ENCODE data around the gene CARD18.

Gene CARD18

GRCh38 chr11:105139669-105140068 is at the start of gene CARD18:
TSS of gene CARD18 (minus strand) at chr11:105139769. CDS start at chr11:105139726, 43 bp downstream.
- no peaks in the 10 kb centered on the region for H3K4me1 Mint-ChIP-seq (ENCODE audit: low read depth)
- peaks cover 8% of the 10 kb centered on the region for H3K27me3 Mint-ChIP-seq
- H3K4me3 Mint-ChIP-seq = no peak within 1 kb of the TSS
- no peaks in the 10 kb centered on the region for H3K36me3 Mint-ChIP-seq
- no peaks in the 10 kb centered on the region for H3K9me3 Mint-ChIP-seq (ENCODE audit: low read depth)
- H3K27ac Mint-ChIP-seq = no peak within 1 kb of the TSS

GRCh38 chr11:105183987-105184386 is 44.4 kb upstream of the CARD18 start:
- H3K4me1 Mint-ChIP-seq (ENCODE audit: low read depth) = no peaks in the 10 kb centered on the region
- no peak overlapping the region for H3K4me3 Mint-ChIP-seq
- no peaks in the 10 kb centered on the region for H3K36me3 Mint-ChIP-seq
- H3K27me3 Mint-ChIP-seq = peaks cover 9% of the 10 kb centered on the region
- no peaks in the 10 kb centered on the region for H3K9me3 Mint-ChIP-seq (ENCODE audit: low read depth)
- H3K27ac Mint-ChIP-seq = no peak overlapping the region

GRCh38 chr11:105183426-105183825 is 43.9 kb upstream of the CARD18 start:
- no peaks in the 10 kb centered on the region for H3K4me1 Mint-ChIP-seq (ENCODE audit: low read depth)
- no peak overlapping the region for H3K4me3 Mint-ChIP-seq
- no peaks in the 10 kb centered on the region for H3K36me3 Mint-ChIP-seq
- no peaks in the 10 kb centered on the region for H3K9me3 Mint-ChIP-seq (ENCODE audit: low read depth)
- H3K27ac Mint-ChIP-seq = no peak overlapping the region
- peaks cover 12% of the 10 kb centered on the region for H3K27me3 Mint-ChIP-seq

- H3K4me1 Mint-ChIP-seq (ENCODE audit: low read depth) = no peaks in the 10 kb centered on the region
- H3K36me3 Mint-ChIP-seq = no peaks in the 10 kb centered on the region
- no peaks in the 10 kb centered on the region for H3K9me3 Mint-ChIP-seq (ENCODE audit: low read depth)
- peaks cover 18% of the 10 kb centered on the region for H3K27me3 Mint-ChIP-seq
- no peak overlapping the region for H3K27ac Mint-ChIP-seq
- H3K4me3 Mint-ChIP-seq = no peak overlapping the region
Measured at GRCh38 chr11:105181521-105181920, 42.0 kb upstream of the CARD18 start.

- peaks cover 18% of the 10 kb centered on the region for H3K27me3 Mint-ChIP-seq
- no peaks in the 10 kb centered on the region for H3K9me3 Mint-ChIP-seq (ENCODE audit: low read depth)
- no peak overlapping the region for H3K27ac Mint-ChIP-seq
- H3K4me3 Mint-ChIP-seq = no peak overlapping the region
- no peaks in the 10 kb centered on the region for H3K36me3 Mint-ChIP-seq
- H3K4me1 Mint-ChIP-seq (ENCODE audit: low read depth) = no peaks in the 10 kb centered on the region
Measured at GRCh38 chr11:105181100-105181499, 41.5 kb upstream of the CARD18 start.

- Mint-ChIP-seq H3K4me3 (no peak overlapping the region), H3K27ac (no peak overlapping the region), H3K4me1 (ENCODE audit: low read depth) (no peaks in the 10 kb centered on the region), H3K27me3 (peaks cover 18% of the 10 kb centered on the region), H3K36me3 (no peaks in the 10 kb centered on the region), H3K9me3 (ENCODE audit: low read depth) (no peaks in the 10 kb centered on the region)
Measured at GRCh38 chr11:105179542-105180278, 40.1 kb upstream of the CARD18 start.

GRCh38 chr11:105177658-105178057 is 38.1 kb upstream of the CARD18 start:
- H3K4me1 Mint-ChIP-seq (ENCODE audit: low read depth) = no peaks in the 10 kb centered on the region
- peaks cover 14% of the 10 kb centered on the region for H3K27me3 Mint-ChIP-seq
- no peak overlapping the region for H3K27ac Mint-ChIP-seq
- H3K4me3 Mint-ChIP-seq = no peak overlapping the region
- no peaks in the 10 kb centered on the region for H3K36me3 Mint-ChIP-seq
- H3K9me3 Mint-ChIP-seq (ENCODE audit: low read depth) = peaks cover 4% of the 10 kb centered on the region

- no peak overlapping the region for H3K4me3 Mint-ChIP-seq
- no peaks in the 10 kb centered on the region for H3K27me3 Mint-ChIP-seq
- no peak overlapping the region for H3K27ac Mint-ChIP-seq
- no peaks in the 10 kb centered on the region for H3K36me3 Mint-ChIP-seq
- H3K9me3 Mint-ChIP-seq (ENCODE audit: low read depth) = peaks cover 13% of the 10 kb centered on the region
- H3K4me1 Mint-ChIP-seq (ENCODE audit: low read depth) = no peaks in the 10 kb centered on the region
Measured at GRCh38 chr11:105168457-105168856, 28.9 kb upstream of the CARD18 start.

GRCh38 chr11:105167244-105167643 is 27.7 kb upstream of the CARD18 start:
- H3K27me3 Mint-ChIP-seq = no peaks in the 10 kb centered on the region

GRCh38 chr11:105164208-105164607 is 24.6 kb upstream of the CARD18 start:
- Mint-ChIP-seq H3K9me3 (ENCODE audit: low read depth) (no peaks in the 10 kb centered on the region), H3K27me3 (no peaks in the 10 kb centered on the region), H3K27ac (no peak overlapping the region)

More at GRCh38 chr11:105167244-105167643, 27.7 kb upstream of the CARD18 start:
- no peaks in the 10 kb centered on the region for H3K4me1 Mint-ChIP-seq (ENCODE audit: low read depth)
- no peaks in the 10 kb centered on the region for H3K36me3 Mint-ChIP-seq
- no peak overlapping the region for H3K27ac Mint-ChIP-seq
- no peak overlapping the region for H3K4me3 Mint-ChIP-seq
- H3K9me3 Mint-ChIP-seq (ENCODE audit: low read depth) = peaks cover 5% of the 10 kb centered on the region

GRCh38 chr11:105162506-105162905 is 22.9 kb upstream of the CARD18 start:
- Mint-ChIP-seq H3K27ac (no peak overlapping the region), H3K27me3 (no peaks in the 10 kb centered on the region), H3K4me1 (ENCODE audit: low read depth) (no peaks in the 10 kb centered on the region), H3K36me3 (no peaks in the 10 kb centered on the region), H3K9me3 (ENCODE audit: low read depth) (no peaks in the 10 kb centered on the region), H3K4me3 (no peak overlapping the region)

More at GRCh38 chr11:105164208-105164607, 24.6 kb upstream of the CARD18 start:
- H3K4me3 Mint-ChIP-seq = no peak overlapping the region
- no peaks in the 10 kb centered on the region for H3K36me3 Mint-ChIP-seq
- H3K4me1 Mint-ChIP-seq (ENCODE audit: low read depth) = no peaks in the 10 kb centered on the region

- Mint-ChIP-seq H3K36me3 (no peaks in the 10 kb centered on the region), H3K9me3 (ENCODE audit: low read depth) (no peaks in the 10 kb centered on the region), H3K4me3 (no peak overlapping the region), H3K27me3 (no peaks in the 10 kb centered on the region), H3K4me1 (ENCODE audit: low read depth) (no peaks in the 10 kb centered on the region), H3K27ac (no peak overlapping the region)
Measured at GRCh38 chr11:105158436-105158835, 18.9 kb upstream of the CARD18 start.

GRCh38 chr11:105156720-105157119 is 17.2 kb upstream of the CARD18 start:
- no peaks in the 10 kb centered on the region for H3K4me1 Mint-ChIP-seq (ENCODE audit: low read depth)
- no peak overlapping the region for H3K4me3 Mint-ChIP-seq
- H3K27me3 Mint-ChIP-seq = no peaks in the 10 kb centered on the region

GRCh38 chr11:105156231-105156630 is 16.7 kb upstream of the CARD18 start:
- Mint-ChIP-seq H3K27ac (no peak overlapping the region), H3K36me3 (no peaks in the 10 kb centered on the region), H3K9me3 (ENCODE audit: low read depth) (no peaks in the 10 kb centered on the region), H3K4me1 (ENCODE audit: low read depth) (no peaks in the 10 kb centered on the region), H3K27me3 (no peaks in the 10 kb centered on the region), H3K4me3 (no peak overlapping the region)

More at GRCh38 chr11:105156720-105157119, 17.2 kb upstream of the CARD18 start:
- H3K9me3 Mint-ChIP-seq (ENCODE audit: low read depth) = no peaks in the 10 kb centered on the region
- H3K36me3 Mint-ChIP-seq = no peaks in the 10 kb centered on the region
- H3K27ac Mint-ChIP-seq = no peak overlapping the region

GRCh38 chr11:105155679-105156078 is 16.1 kb upstream of the CARD18 start:
- H3K4me1 Mint-ChIP-seq (ENCODE audit: low read depth) = no peaks in the 10 kb centered on the region
- H3K27me3 Mint-ChIP-seq = no peaks in the 10 kb centered on the region
- no peak overlapping the region for H3K4me3 Mint-ChIP-seq
- no peaks in the 10 kb centered on the region for H3K9me3 Mint-ChIP-seq (ENCODE audit: low read depth)
- no peak overlapping the region for H3K27ac Mint-ChIP-seq
- H3K36me3 Mint-ChIP-seq = no peaks in the 10 kb centered on the region

GRCh38 chr11:105153392-105153791 is 13.8 kb upstream of the CARD18 start:
- no peaks in the 10 kb centered on the region for H3K27me3 Mint-ChIP-seq
- H3K4me3 Mint-ChIP-seq = no peak overlapping the region
- H3K27ac Mint-ChIP-seq = no peak overlapping the region
- no peaks in the 10 kb centered on the region for H3K36me3 Mint-ChIP-seq
- no peaks in the 10 kb centered on the region for H3K9me3 Mint-ChIP-seq (ENCODE audit: low read depth)
- H3K4me1 Mint-ChIP-seq (ENCODE audit: low read depth) = no peaks in the 10 kb centered on the region

Data from activated naive CD8-positive, alpha-beta T cell (primary cell).